Urothelium cell line (cell line): ENCODE results near the gene PSMB11.

Experiments used
- DNase-seq: peaks from one replicate; pipeline ENCODE4 v3.0.0; 2011; ENCODE audit warnings: low spot score, mixed read lengths
- FAIRE-seq: peaks from 2 replicates; lab custom pipeline; 2011; peaks lifted over from hg19 to GRCh38; lab: Jason Lieb, UNC

PSMB11 gene

DNA sequence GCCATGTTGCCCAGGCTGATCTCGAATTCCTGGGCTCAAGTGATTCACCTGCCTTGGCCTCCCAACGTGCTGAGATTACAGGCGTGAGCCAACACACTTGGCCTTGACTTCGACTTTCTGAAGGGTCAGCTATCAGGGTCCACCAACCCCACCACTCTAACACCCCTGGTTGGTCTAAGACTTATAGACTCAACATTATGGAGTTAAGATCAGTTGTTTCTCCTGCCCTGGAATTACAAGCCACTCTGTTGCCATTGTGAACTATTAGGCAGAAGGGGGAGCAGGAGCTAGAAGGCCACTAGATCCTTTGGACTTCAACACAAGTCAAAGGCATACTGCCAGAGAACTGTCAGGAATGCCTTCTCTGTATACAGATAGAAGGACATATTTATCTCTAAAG is 1.9 kb upstream of the PSMB11 start:
- no peak for FAIRE-seq
- DNase-seq = no peak

DNA sequence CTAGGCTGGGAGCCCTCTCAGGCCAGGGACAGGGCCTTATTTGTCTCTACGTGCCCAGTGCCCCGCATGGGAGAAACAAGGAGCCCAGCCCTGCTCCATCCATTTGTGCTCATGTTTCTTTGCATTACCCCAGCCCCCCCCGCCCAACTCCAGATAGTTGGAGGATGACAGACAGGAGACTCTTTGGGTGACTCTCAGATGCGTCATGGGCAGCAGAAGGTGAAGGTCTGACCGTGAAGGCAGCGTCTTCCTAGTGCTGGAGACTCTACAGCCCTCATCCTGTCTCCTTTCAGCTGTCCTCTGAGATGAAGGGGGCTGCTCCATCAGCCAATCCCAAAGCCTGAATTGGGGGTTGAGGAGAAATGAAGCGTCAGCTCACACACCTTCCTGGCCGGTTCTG is 283 bp upstream of the PSMB11 start:
- FAIRE-seq (no peak), DNase-seq (no peak)

DNA sequence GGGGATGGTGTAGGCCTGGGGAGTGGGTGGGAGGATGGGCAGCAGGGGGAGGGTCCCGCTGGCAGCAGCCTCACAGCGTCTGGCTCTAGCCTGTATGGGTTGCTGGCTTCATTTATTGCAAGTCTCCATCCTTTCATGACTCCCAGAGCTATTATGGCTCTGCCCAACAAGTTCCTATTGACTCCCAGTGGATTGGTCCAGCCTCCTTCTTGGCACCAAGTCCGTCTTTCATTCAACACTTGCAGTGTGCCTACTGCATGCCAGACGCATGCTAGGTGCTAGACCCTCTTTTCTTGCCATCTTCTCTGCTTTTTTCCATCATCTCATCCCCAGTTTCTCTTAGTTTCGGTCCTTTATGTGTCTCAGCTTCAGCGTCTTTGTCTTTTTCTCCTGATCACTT is 1.1 kb downstream of the PSMB11 start:
- no peak for FAIRE-seq
- no peak for DNase-seq

DNA sequence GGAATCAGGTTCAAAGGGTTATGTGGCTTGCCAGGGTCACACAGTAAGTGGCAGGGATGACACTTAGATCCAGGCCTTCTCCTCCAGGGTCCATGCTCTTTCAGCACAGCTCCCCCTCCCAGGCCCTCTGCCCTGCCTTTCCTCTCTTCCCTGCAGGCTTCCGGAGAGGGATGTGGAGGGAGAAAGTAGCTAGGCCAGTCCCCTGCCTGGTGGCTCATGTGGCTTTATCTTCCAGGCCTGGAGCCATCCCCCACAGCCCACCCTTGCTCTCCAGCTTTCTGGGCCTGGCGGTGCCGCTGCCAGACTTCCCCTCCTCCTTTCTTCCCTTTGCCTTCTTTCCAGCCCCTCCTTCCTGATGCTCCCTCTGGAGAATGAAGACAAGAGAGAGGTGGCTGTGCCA is 1.7 kb downstream of the PSMB11 start:
- FAIRE-seq = no peak
- no peak for DNase-seq

DNA sequence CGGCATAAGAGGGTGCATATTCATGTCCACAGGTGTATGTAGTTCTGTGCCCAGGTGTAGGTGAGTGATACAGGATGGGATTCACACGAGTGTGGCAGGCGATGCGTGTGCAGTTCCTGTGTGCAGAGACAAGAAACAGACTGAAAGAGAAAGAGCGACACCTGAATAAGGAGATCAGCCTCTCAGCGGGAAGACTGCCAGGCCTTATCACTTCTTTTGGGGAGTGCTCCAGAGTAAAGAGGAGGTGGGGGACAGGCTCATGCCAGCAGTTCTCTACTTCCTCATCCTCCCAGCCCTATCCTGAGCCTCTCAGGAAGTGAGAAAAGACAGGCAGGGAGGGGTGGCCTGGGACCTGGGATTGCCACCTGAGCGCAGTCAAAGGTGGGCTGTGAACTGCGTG is 2.8 kb downstream of the PSMB11 start:
- FAIRE-seq (no peak), DNase-seq (no peak)

DNA sequence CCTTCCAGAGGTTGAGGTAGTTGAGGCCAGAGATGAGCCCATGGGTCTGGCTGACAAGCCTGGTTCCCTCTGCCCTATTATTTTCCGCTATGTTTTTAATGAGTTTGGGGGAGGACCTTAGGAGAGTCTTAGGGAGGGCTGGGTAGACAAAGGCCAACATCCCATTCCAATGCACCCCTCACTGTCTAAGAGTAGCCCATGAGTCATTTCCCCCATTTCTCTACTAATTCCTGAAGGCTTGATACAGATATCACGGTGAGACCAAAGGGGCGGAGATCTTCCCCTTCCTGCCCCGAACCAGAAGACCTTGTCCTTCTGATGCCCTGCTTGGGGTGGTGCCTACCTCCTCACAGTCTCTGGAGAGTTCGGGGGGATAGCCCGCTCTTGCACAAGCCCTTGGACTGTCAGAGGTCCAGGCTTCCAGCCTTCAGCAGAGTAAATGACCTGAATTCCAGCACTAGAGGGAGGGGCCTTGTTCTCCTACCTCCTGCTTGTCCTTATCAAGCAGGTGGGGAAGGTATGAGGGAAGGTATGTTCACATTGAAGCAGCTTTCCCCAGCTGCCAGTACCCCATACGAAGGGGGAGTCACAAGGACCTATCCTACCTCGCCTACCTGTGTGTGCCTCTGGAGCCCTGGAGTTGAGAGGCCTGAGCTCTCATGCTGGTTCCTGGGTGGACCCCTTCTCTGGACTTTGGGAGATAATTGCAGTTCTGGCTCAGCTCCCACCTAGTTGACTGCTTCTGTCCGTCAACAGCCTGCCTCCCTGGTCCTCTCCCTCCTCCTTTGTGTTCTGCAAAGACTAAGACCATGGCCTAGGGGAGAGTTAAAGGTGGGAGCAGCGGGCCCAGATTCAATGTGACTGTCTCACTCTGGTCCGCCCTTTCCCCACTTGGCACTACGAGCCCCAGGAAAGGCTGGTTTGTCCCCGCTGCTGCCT is 3.7 kb downstream of the PSMB11 start:
- FAIRE-seq (no peak), DNase-seq (no peak)

DNA sequence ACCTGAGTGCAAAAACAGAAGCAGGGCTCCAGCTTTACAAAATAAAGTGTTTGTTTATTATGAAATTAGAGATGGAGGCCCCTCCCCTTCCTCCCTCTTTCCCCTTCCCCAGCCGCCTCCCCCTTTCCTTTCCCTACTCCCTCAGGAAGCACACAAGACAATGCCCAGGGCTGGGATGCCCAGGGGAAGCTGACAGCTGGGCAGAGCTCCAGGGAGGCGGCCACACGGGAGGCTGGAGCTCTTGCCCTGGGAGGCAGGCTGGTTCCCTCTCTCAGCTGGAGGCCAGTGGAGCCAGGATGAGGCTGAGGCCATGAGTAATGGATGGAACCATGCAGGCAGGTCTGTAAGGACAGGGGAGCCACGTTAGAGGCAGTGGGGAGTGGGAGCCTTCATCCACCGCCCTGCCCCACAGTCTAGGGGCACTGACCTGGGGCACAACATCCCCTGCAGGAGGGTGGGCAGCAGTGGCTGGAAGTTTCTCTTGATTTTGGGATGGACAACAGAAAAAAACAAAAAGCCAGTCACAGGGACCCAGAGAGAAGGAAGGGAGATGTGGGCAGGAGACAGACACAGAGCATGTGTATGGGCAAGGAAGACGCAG is 5.1 kb downstream of the PSMB11 start:
- FAIRE-seq = no peak
- DNase-seq = no peak

DNA sequence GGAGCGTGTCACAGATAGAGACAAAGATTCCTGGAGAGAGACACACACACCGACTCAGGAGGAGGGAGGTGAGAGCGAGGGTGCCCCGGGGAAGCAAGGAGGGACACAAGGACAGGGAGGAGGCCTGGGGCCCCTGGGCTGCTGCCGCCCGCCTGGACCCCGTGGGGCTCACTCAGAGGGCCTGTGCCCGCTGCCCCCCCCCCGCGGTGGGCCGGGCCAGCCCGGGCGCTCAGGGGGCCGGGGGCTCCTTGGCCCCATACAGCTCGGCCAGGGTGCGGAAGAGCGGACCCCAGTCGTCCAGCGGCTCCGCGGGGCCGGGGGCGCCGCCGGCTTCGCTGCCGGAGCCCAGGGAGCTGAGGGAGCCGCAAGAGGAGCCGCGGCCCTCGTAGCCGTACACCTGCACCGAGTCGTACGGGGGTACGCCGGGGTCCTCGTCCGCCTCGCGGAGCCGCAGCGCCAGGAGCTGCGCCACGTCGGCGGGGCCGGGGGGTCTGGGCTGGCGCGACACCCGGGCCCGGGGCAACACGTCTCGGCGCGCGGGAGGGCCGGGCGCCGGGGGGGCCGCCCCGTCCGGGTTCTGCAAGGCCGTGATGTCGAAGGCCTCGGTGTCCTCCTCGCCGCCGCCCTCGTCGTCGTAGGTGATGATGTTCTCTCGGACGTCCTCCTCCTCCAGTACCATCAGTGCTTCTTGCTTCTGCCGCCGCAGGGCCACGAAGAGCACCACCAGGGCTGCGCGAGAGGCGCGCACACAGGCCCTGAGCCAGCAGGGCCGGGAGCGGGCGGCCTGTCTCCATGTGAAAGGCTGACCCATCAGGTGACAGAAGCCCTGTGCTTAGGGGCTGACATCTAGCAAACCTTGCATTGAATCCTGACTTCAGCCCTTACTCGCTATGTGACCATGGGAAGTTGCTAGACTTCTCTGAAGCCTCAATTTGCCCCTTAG is 6.0 kb downstream of the PSMB11 start:
- FAIRE-seq (no peak), DNase-seq (no peak)

DNA sequence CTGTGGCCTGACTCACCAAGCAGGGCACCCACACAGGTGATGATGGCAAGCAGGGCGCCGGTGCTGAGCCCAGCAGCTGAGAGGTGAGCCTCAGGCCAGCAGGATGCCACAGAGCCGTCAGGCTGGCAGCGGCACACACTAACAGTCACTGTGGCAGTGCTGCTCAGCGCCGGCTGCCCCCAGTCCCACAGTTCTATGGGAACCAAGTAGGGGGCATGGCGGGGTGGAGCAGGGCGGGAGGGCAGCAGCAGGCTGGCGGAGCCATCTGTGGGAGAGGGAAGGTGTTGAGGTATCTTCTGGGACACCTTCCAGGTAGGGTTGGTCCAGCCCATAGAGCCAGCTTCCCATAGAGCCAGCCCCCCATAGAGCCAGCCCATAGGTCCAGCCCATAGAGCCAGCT is 7.0 kb downstream of the PSMB11 start:
- no peak for FAIRE-seq
- DNase-seq = no peak

DNA sequence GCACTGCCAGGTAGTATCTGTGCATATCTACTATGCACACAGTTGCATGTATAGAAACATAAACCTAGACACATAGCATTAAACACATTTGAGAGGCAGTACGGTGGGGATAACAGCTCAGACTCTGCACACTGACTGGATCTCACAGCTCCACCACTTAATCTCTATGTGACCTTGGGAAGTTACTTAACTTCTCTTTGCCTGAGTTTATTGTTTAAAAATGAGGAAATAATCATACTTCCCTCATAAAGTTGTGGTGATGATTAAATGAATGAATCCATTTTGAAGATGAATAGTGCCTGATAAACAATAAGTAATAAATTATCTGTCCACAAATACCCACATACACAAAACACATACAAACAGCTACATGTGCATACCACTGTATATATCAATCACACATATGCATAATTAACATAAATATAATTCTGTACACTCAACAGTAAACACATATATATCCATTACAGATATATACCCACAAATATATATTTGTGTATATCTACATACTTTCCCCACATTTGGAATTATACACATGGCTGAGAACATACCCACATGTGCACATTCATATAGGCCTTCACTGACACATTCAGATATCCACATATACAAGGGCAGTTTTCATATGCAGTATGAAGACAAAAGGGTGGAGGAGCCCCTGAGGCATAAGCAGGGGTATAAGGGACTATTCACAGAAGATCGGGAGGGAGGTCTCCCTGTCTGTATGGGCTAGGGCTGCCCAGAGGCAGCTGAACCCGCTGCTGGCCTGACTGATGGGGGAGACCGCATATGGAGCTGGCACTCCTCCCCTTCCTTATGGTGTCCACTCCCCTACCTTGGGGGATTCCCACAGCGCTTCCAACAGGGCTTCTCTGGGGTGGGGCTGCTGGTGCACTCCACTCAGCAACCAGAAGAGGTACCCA is 9.4 kb downstream of the PSMB11 start:
- FAIRE-seq (peak; percentile 80), DNase-seq (no peak)

DNA sequence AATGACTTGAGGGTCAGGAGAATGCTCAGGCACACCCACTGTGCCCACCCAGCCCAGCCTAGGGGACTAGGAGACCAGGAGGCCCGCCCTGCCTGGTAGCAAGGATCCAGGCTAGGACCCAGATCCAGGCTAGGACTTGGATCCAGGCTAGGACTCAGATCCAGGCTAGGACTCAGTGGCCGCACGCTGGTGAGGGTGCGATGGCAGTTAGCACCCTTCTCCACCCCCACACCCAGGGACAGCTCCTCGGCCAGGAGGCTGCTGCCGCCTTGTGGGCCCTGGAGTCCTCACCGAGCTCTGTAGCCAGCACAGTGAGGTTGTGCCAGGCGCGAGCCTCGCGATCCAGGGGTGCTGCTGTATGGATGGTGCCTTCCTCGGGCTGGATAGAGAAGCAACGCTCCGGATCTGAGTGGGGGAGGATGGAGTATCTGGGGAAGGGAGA is 10.2 kb downstream of the PSMB11 start:
- FAIRE-seq = no peak

DNA sequence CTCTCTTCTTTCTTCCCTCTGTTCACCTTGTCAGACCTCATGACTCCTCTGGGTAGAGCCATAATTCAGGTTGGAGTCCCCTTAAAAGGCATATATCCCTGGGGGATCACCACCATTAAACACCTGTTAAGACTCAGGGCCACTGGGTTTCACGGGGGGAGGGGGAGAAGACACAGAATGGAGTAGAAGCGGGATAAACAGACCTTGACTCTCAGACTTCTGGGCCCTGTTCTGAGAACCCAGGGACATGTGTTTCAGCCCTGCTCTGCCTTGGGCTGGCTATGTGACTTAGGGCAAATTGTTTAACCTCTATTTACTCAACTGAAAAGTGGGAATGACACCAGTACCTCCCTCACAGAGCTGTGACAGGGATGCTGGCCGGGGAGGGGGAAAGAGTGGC is 10.7 kb downstream of the PSMB11 start:
- no peak for DNase-seq
- no peak for FAIRE-seq

More for the DNA sequence above, 10.2 kb downstream of the PSMB11 start:
- no peak for DNase-seq

DNA sequence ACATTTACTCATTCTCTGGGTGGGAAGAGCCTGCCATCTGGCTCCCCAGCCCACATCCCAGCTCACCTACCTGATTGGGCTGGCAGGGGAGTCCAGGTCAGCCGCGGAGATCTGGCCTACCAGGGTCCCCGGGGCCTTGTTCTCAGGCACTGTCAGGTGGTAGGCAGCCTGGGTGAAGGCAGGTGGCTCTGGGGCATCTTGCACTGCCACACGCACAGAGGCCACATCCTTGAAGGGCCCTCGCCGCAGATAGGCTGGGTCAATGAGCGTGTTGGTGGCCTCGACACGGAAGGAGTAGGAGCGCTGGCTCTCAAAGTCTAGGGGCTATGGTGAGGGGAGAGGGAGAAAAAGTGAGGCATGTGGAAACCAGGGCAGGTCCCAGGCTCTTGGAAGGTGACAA is 11.4 kb downstream of the PSMB11 start:
- FAIRE-seq = no peak
- no peak for DNase-seq

DNA sequence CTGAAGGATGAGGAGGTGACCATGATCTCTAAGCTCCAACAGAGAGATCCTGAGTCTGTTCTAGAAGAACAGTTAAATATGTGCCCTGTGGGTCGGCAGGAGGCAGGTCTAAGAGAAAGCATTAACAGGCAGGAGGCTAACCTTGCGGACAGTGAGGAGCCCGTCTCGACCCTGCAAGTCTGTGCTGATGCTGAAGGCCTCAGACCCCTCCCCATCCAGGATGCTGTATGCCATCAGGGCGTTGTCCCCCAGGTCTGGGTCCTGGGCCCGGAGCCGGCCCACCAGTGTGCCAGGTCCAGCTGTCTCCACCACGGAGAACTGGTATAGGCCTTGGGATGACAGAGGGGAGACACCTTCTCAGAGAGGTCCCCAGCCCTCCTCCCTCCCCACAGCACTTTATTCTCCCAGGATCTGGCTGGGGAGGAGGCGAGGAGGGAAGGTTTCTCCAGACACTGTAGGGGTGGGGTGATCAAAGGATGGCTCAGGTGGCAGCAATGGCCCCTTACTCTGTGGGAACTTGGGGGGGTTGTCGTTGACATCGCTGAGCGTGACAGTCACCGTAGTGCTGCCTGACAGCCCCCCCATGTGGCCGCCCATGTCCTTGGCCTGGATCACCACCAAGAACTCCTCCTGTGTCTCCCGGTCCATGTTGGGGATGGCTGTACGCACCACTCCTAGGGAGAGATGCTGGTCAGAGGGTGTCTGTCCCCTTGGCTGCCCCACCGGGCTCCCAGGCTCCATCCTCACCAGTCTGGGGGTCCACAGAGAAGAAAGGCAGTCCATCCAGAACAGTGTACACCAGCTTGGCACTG is 12.2 kb downstream of the PSMB11 start:
- FAIRE-seq = no peak
- DNase-seq = no peak

DNA sequence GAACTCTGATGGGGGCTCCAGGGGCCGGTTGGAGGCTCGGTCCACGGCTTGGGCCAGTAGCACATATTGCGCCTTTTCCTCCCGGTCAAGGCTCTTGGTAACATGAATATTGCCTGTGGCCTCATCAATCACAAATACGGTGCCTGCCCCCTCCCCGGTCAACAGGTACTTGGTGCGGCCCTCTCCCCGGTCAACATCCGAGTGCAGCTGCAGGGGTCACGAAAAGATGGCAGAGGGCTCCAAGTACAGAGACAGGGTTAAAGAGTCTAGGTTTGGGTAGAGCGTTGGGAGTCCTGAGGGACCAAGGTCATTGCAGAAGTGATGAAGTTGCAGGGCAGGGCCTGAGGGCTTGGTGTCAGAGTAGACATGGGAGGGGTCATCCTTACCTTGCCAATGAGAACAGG is 13.1 kb downstream of the PSMB11 start:
- FAIRE-seq (no peak), DNase-seq (no peak)

DNA sequence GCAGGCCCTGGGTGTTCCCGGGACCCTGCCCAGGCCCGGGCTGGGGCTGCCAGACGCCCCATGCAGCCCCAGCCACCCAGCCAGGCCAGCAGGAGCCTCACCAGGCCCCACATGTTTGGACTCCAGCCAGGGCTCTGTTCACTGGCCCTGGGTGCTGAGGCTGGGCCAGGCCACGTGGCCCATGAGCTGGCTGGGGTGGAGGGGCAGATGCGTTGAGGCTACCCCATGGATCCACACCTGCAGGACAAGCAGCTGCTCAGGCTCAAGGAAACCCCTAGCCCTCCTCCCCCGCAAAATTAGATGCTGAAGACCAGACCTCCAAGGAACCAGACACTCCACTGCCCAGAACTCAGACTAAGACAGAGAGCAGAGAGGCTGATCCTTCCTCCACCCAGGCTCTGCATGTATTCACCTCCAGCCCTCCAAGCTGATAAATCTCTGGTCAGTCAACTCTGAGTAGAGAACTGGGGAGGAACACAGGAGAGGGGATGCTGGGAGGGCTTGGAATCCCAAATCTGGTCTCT is 13.7 kb downstream of the PSMB11 start:
- FAIRE-seq = no peak

DNA sequence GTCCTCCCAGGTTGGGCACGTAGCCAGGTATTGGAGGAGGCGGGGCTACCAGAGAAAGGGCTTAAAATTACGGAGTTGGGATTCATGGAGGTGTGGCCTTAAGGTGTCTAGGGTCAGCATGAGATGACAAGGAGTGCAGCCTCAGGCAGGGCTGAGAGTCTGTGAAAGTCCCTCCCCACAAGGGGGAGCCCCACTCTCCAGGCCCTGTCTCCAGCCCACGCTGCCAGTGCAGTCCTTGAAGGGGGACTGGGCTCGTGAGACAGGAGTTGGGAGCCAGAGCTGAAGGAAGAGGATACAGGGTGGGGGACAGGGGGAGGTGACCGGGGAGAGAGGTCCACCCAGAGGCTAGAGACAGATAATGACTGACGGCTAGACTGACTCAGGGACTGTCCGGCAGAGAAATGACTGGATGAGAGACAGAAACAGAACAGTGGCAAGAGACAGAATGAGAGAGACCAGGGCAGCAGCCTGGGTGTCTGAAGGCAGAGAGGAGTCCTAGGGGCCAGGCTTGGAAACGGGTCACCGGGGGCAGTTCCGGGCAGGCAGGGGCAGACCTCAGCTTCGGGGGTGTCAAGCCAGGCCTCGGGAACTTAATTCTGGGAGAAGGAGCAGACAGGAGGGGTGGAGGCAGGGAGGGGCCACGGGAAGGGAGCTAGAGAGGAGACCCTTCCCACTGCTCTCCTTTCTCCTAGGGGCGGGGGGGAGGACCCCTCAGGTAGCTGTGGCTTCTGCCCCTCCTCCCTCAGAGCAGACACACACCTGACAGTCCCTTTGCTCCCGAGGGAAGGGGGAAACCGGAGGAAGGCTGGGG is 14.3 kb downstream of the PSMB11 start:
- FAIRE-seq (no peak), DNase-seq (peak; percentile 89)

More for the DNA sequence above, 13.7 kb downstream of the PSMB11 start:
- peak; percentile 32 for DNase-seq
